K562 (cell line): ENCODE results near the gene DYNLT3. TPM values are rescaled to one million over a fixed set of nuclear protein-coding genes. Genes with fewer than 3 reads are reported as not detected.

Source experiments
- ATAC-seq: fragments of 200-7000 bp; cut with Tn5 transposase; 3 replicates; pipeline ENCODE4 v1.9.1; 2020; ENCODE audit warnings: moderate library complexity
- BruUV-seq: library from RNA; stranded (reverse); fragments of 400-500 nt; replicated peaks from 2 replicates; lab custom pipeline; 2021; lab: Mats Ljungman, UMichigan
- CTCF ChIA-PET: fragments of 300-600 bp; formaldehyde crosslinking; extraction: SDS; loops from one replicate; lab custom pipeline; 2021; ENCODE audit warnings: low intra/inter-chr PET ratio; lab: Yijun Ruan, JAX
- POLR2A ChIA-PET: fragments of 300-600, 350-650 bp; sonication (Branson Sonifier 250); formaldehyde crosslinking; extraction: SDS; loops from one replicate; lab custom pipeline; 2021; ENCODE audit warnings: antibody characterized with exemption, inconsistent platforms; lab: Yijun Ruan, JAX
- DNase-seq, 4 experiments: peaks; one replicate each; pipeline versions ENCODE4 v3.0.0 to v3.0.0-alpha.2; 2011 to 2018; ENCODE audit warnings: low spot score in 3 of 4, mixed read lengths in 3 of 4; ENCODE audit errors: extremely low read depth in 1 of 4
- FAIRE-seq: peaks from 2 replicates; lab custom pipeline; 2011; peaks lifted over from hg19 to GRCh38; lab: Jason Lieb, UNC
- H2AFZ ChIP-seq: 2 replicates; pipeline ENCODE4 v1.6.0; 2011; ENCODE audit warnings: low read depth, low read length, control low read depth, inconsistent platforms
- H3K27ac ChIP-seq: fragments of 200-600 bp; 3 replicates; pipeline ENCODE4 v1.8.0; 2011; ENCODE audit warnings: low read depth, mild to moderate bottlenecking, control low read depth, inconsistent platforms, low read length, moderate library complexity, mixed read lengths; ENCODE audit errors: extremely low read depth
- H3K27me3 ChIP-seq, 2 experiments: fragments of 300-600 bp in 1 of 2; 2 replicates in 1 of 2; 3 replicates in 1 of 2; pipeline versions ENCODE4 v1.6.0 to v1.8.0; 2011; ENCODE audit warnings: inconsistent platforms in 2 of 2, low read length in 2 of 2, mild to moderate bottlenecking in 1 of 2, mixed read lengths in 1 of 2, moderate library complexity in 1 of 2; ENCODE audit not compliant: control insufficient read depth in 2 of 2, insufficient read depth in 2 of 2
- H3K36me3 ChIP-seq: fragments of 300-600 bp; 3 replicates; pipeline ENCODE4 v1.8.0; 2011; ENCODE audit warnings: mild to moderate bottlenecking, low read length, inconsistent platforms; ENCODE audit not compliant: control insufficient read depth, insufficient read depth
- H3K4me1 ChIP-seq, 2 experiments: fragments of 200-600 bp in 1 of 2; replicated peaks in 1 of 2; 2 replicates in 1 of 2; 3 replicates in 1 of 2; pipeline versions ENCODE4 v1.5.1 to v1.8.0; 2011; ENCODE audit warnings: inconsistent platforms in 2 of 2, low read length in 2 of 2, mild to moderate bottlenecking in 1 of 2, mixed read lengths in 1 of 2, moderate library complexity in 1 of 2; ENCODE audit not compliant: control insufficient read depth in 2 of 2, insufficient read depth in 2 of 2
- H3K4me2 ChIP-seq: 2 replicates; pipeline ENCODE4 v1.6.1; 2011; ENCODE audit warnings: low read length, control low read depth, inconsistent platforms, mixed read lengths; ENCODE audit not compliant: insufficient read depth
- H3K4me3 ChIP-seq: fragments of 200-600 bp; sonication (generic), shearing (Covaris generic); 2 replicates; pipeline ENCODE4 v1.5.1; 2016; ENCODE audit warnings: control low read depth, inconsistent platforms
- H3K79me2 ChIP-seq: fragments of 200-600 bp; 3 replicates; pipeline ENCODE4 v1.8.0; 2011; ENCODE audit warnings: low read length, inconsistent platforms; ENCODE audit not compliant: control insufficient read depth, insufficient read depth
- H3K9ac ChIP-seq, 2 experiments: 2 replicates each; pipeline versions ENCODE4 v1.6.0 to v1.6.1; 2011; ENCODE audit warnings: low read depth in 2 of 2, low read length in 2 of 2, control low read depth in 1 of 2, inconsistent platforms in 1 of 2, mild to moderate bottlenecking in 1 of 2, mixed read lengths in 1 of 2; ENCODE audit not compliant: insufficient read depth in 1 of 2
- H3K9me1 ChIP-seq: one replicate; pipeline ENCODE4 v1.6.0; 2011; ENCODE audit warnings: inconsistent platforms, mild to moderate bottlenecking, low read length, moderate library complexity; ENCODE audit not compliant: control insufficient read depth, insufficient read depth
- H3K9me3 ChIP-seq: replicated peaks from 2 replicates; pipeline ENCODE4 v1.5.1; 2011; ENCODE audit warnings: low read depth, low read length, inconsistent platforms; ENCODE audit not compliant: control insufficient read depth, insufficient read depth
- H4K20me1 ChIP-seq: replicated peaks from 2 replicates; pipeline ENCODE4 v1.6.1; 2011; ENCODE audit warnings: low read length, inconsistent platforms, mixed read lengths; ENCODE audit not compliant: control insufficient read depth, insufficient read depth
- BHLHE40 ChIP-seq: IDR thresholded peaks from 2 replicates; pipeline ENCODE4 v1.6.1; 2011; ENCODE audit warnings: low read length, improper control_type of control experiment
- CBFA2T3 ChIP-seq: fragments of 450-650 bp; IDR thresholded peaks from 2 replicates; pipeline ENCODE4 v1.6.1; 2017
- DIDO1 ChIP-seq: fragments of 450-650 bp; IDR thresholded peaks from 2 replicates; pipeline ENCODE4 v1.6.1; 2016; ENCODE audit warnings: low read depth, missing biosample characterization, missing genetic modification characterization
- ELF1 ChIP-seq: fragments of 200-800 bp; sonication (Bioruptor generic); IDR thresholded peaks from 2 replicates; pipeline ENCODE4 v1.6.1; 2016; ENCODE audit warnings: missing genetic modification characterization, missing compliant biosample characterization
- ELF4 ChIP-seq: fragments of 450-650 bp; formaldehyde crosslinking; IDR thresholded peaks from 2 replicates; pipeline ENCODE4 v1.4.0; 2022; ENCODE audit warnings: missing genetic modification characterization
- GTF2A2 ChIP-seq: IDR thresholded peaks from 2 replicates; pipeline ENCODE4 v1.6.1; 2016; ENCODE audit warnings: mild to moderate bottlenecking, missing genetic modification characterization, missing compliant biosample characterization
- MEF2D ChIP-seq: conservative IDR thresholded peaks from 2 replicates; pipeline ENCODE4 v1.6.1; 2016; ENCODE audit warnings: low read depth, missing genetic modification characterization, missing compliant biosample characterization
- NR1H2 ChIP-seq: sonication (generic); formaldehyde crosslinking; IDR thresholded peaks from 2 replicates; pipeline ENCODE4 v1.4.0; 2020; ENCODE audit warnings: mild to moderate bottlenecking, missing genetic modification reagents
- PHF21A ChIP-seq: fragments of 450-650 bp; IDR thresholded peaks from 2 replicates; pipeline ENCODE4 v1.6.1; 2017; ENCODE audit warnings: low read depth, borderline replicate concordance
- TCF3 ChIP-seq: sonication (generic); formaldehyde crosslinking; IDR thresholded peaks from 2 replicates; pipeline ENCODE4 v1.4.0; 2020; ENCODE audit warnings: mild to moderate bottlenecking, missing genetic modification reagents
- TRIM28 ChIP-seq: fragments of 450-650 bp; IDR thresholded peaks from 2 replicates; pipeline ENCODE4 v1.6.1; 2017
- ZNF766 ChIP-seq: fragments of 200-800 bp; sonication (Bioruptor generic); conservative IDR thresholded peaks from 2 replicates; pipeline ENCODE4 v1.6.1; 2016; ENCODE audit warnings: missing genetic modification characterization, missing compliant biosample characterization
- in situ Hi-C: fragments of 300-500 bp; cut with MboI; formaldehyde crosslinking; loops from 4 replicates; pipeline ENCODE4 v1.15.0; 2018; ENCODE audit warnings: inconsistent platforms, mixed read lengths
- intact Hi-C: fragments of 100-400 bp; cut with micrococcal nuclease; formaldehyde crosslinking; loops from 2 replicates; pipeline ENCODE4 v1.14.2; 2022
- polyA plus RNA-seq, 8 experiments: library from polyadenylated mRNA; depleted of rRNA in 4 of 8; stranded (reverse) in 5 of 8; unstranded in 3 of 8; fragments of >200 nt; fragmentation: Nextera tagmentation in 2 of 8; fragmentation: Illumina TruSeq in 1 of 8; extraction: Ambion mirVana in 2 of 8; extraction: Trizol in 1 of 8; gene quantifications; 2 replicates each; pipeline versions ENCODE4 v1.2.1 to v1.2.3, GENCODE V29; 2011 to 2014; ENCODE audit warnings: inconsistent platforms in 1 of 8, missing spikeins in 1 of 8
- total RNA-seq, 7 experiments: library from RNA; depleted of rRNA in 6 of 7; stranded (reverse); fragments of >200 nt in 6 of 7; fragmentation: Illumina TruSeq in 2 of 7; extraction: Trizol in 2 of 7; gene quantifications; 2 replicates each; pipeline versions ENCODE4 v1.2.1 to v1.2.3, GENCODE V29; 2011 to 2021; ENCODE audit warnings: low replicate concordance in 1 of 7
- TF ChIP-seq, protein P1 (sequence below): sonication (generic); formaldehyde crosslinking; IDR thresholded peaks from 2 replicates; pipeline ENCODE4 v1.8.0; 2022; ENCODE audit warnings: mild to moderate bottlenecking, missing genetic modification reagents
- TF ChIP-seq, protein P2 (sequence below): fragments of 450-650 bp; IDR thresholded peaks from 2 replicates; pipeline ENCODE4 v1.6.1; 2017; ENCODE audit warnings: antibody characterized with exemption

The DYNLT3 gene
- total and polyA plus RNA-seq, 9 of the 15 experiments (the other 6 are each of a cell fraction or from before 2014, with no cell fraction given): 4.5 to 17.5 (median 8.3) TPM

- in situ Hi-C loops (no loop called here), intact Hi-C loops (no loop called here)
Observed at GRCh38 chrX:37796805-37797204, 50.6 kb downstream of the DYNLT3 start.

DNA sequence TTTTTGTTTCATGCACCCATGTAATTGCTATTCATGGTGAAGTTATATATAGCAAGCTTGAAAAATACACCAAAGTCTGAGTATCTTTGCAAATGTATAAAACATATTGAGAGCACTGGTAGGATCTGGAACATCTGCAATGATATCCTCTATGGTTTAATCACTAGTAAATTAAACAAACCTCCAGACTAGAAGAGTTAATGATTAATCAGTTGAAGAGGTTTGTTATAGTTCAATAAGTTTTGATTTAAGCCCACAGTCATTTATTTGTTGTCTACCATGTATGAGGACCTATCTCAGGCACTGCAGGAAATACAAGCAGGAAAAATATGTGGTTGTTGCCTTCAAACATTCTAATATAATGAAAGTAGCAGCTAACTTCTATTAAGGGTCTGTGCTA, 51.1 kb downstream of the DYNLT3 start:
- Histone ChIP-seq H3K4me3 (no peak overlapping the region), H3K9ac (no peak overlapping the region), H3K27ac (no peak overlapping the region), H3K4me1 (no peaks in the 10 kb centered on the region), H3K9me3 (no peaks in the 10 kb centered on the region), H4K20me1 (no peaks in the 10 kb centered on the region), H3K36me3 (no peaks in the 10 kb centered on the region), H3K4me2 (no peak overlapping the region), H2AFZ (no peak overlapping the region), H3K79me2 (no peaks in the 10 kb centered on the region), H3K9me1 (no peaks in the 10 kb centered on the region), H3K27me3 (no peaks in the 10 kb centered on the region)
- POLR2A ChIA-PET: no interaction called here
- intact Hi-C loops: no loop called here
- in situ Hi-C loops: no loop called here
- FAIRE-seq (no peak), DNase-seq (no peak), ATAC-seq (no peak)
- no peak for TF ChIP-seq PHF21A
- no peak for TF ChIP-seq DIDO1 (tag)
- TF ChIP-seq CBFA2T3: no peak
- TF ChIP-seq ELF4 (CRISPR knock-in tag): no peak
- TF ChIP-seq, protein P1, sequence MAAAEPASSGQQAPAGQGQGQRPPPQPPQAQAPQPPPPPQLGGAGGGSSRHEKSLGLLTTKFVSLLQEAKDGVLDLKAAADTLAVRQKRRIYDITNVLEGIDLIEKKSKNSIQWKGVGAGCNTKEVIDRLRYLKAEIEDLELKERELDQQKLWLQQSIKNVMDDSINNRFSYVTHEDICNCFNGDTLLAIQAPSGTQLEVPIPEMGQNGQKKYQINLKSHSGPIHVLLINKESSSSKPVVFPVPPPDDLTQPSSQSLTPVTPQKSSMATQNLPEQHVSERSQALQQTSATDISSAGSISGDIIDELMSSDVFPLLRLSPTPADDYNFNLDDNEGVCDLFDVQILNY (CRISPR knock-in tag): no peak
- TF ChIP-seq ELF1 (tag): no peak
- no TSS peak for BruUV-seq
- CTCF ChIA-PET: no interaction called here

More at GRCh38 chrX:37796805-37797204, 50.6 kb downstream of the DYNLT3 start:
- Histone ChIP-seq H3K27me3 (no peaks in the 10 kb centered on the region), H3K36me3 (no peaks in the 10 kb centered on the region), H3K27ac (no peak overlapping the region), H3K4me2 (no peak overlapping the region), H2AFZ (no peak overlapping the region), H3K79me2 (no peaks in the 10 kb centered on the region), H3K9me3 (no peaks in the 10 kb centered on the region), H4K20me1 (no peaks in the 10 kb centered on the region), H3K4me3 (no peak overlapping the region), H3K9me1 (no peaks in the 10 kb centered on the region), H3K4me1 (no peaks in the 10 kb centered on the region), H3K9ac (no peak overlapping the region)
- ATAC-seq: no peak
- no peak for DNase-seq
- ChIA-PET POLR2A (no interaction called here), CTCF (no interaction called here)
- FAIRE-seq: no peak
- no TSS peak for BruUV-seq
- TF ChIP-seq MEF2D (tag): no peak
- no peak for TF ChIP-seq TCF3 (CRISPR knock-in tag)
- TF ChIP-seq ZNF766 (CRISPR knock-in tag): no peak
- no peak for TF ChIP-seq GTF2A2 (tag)
- TF ChIP-seq, protein P2, sequence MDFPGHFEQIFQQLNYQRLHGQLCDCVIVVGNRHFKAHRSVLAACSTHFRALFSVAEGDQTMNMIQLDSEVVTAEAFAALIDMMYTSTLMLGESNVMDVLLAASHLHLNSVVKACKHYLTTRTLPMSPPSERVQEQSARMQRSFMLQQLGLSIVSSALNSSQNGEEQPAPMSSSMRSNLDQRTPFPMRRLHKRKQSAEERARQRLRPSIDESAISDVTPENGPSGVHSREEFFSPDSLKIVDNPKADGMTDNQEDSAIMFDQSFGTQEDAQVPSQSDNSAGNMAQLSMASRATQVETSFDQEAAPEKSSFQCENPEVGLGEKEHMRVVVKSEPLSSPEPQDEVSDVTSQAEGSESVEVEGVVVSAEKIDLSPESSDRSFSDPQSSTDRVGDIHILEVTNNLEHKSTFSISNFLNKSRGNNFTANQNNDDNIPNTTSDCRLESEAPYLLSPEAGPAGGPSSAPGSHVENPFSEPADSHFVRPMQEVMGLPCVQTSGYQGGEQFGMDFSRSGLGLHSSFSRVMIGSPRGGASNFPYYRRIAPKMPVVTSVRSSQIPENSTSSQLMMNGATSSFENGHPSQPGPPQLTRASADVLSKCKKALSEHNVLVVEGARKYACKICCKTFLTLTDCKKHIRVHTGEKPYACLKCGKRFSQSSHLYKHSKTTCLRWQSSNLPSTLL: no peak
- no peak for TF ChIP-seq NR1H2 (CRISPR knock-in tag)
- TF ChIP-seq BHLHE40: no peak
- no peak for TF ChIP-seq TRIM28
